ELF-1 (cell line): ENCODE results near the gene EPHA3.

ENCODE experiments used
- DNase-seq: peaks from one replicate; pipeline ENCODE4 v3.0.0-alpha.2; 2016; ENCODE audit warnings: low read depth, low spot score

The EPHA3 gene

GRCh38 chr3:89446593-89446992, 339.2 kb downstream of the EPHA3 start:
- DNase-seq, result no peak

- no peak for DNase-seq
These were observed 339.8 kb downstream of the EPHA3 start for GRCh38 chr3:89447243-89447642.

- no peak for DNase-seq
These were observed 341.7 kb downstream of the EPHA3 start for GRCh38 chr3:89449086-89449485.

GRCh38 chr3:89452066-89452465, 344.6 kb downstream of the EPHA3 start:
- no peak for DNase-seq

GRCh38 chr3:89455240-89455639, 347.8 kb downstream of the EPHA3 start:
- DNase-seq, result no peak

GRCh38 chr3:89467898-89468363, 360.5 kb downstream of the EPHA3 start:
- peak; percentile 11 for DNase-seq

- no peak for DNase-seq
These were observed 364.7 kb downstream of the EPHA3 start for GRCh38 chr3:89472101-89472500.

GRCh38 chr3:89474333-89475130, 367.1 kb downstream of the EPHA3 start:
- no peak for DNase-seq

GRCh38 chr3:89488800-89489580, 381.6 kb downstream of the EPHA3 start:
- no peak for DNase-seq

- no peak for DNase-seq
These were observed 382.7 kb downstream of the EPHA3 start for GRCh38 chr3:89490129-89490528.

GRCh38 chr3:89494734-89495133, 387.3 kb downstream of the EPHA3 start:
- DNase-seq, result no peak

GRCh38 chr3:89503891-89504391, 396.5 kb downstream of the EPHA3 start:
- DNase-seq, result no peak

- peak; percentile 4 for DNase-seq
These were observed 397.0 kb downstream of the EPHA3 start for GRCh38 chr3:89504432-89504831.

- no peak for DNase-seq
These were observed 399.2 kb downstream of the EPHA3 start for GRCh38 chr3:89506462-89507103.

GRCh38 chr3:89521328-89521727, 413.9 kb downstream of the EPHA3 start:
- no peak for DNase-seq

- no peak for DNase-seq
These were observed 414.7 kb downstream of the EPHA3 start for GRCh38 chr3:89522155-89522554.

GRCh38 chr3:89525609-89526008, 418.2 kb downstream of the EPHA3 start:
- no peak for DNase-seq

- DNase-seq, result no peak
These were observed 420.4 kb downstream of the EPHA3 start for GRCh38 chr3:89527736-89528305.
